Measurements from ENCODE around the gene ALKBH3. TPM values are rescaled to one million over a fixed set of nuclear protein-coding genes. Genes with fewer than 3 reads are reported as not detected.

The ALKBH3 gene
- polyA plus RNA-seq, 1 donor (not counting 4 experiments of a cell fraction or from before 2014, with no cell fraction given), result 42.4 TPM

- H3K36me3 ChIP-seq (ENCODE audit: control insufficient read depth in 2 of 2, extremely low read depth in 1 of 2, insufficient read depth in 2 of 2, low read length in 2 of 2), result no peaks in the 10 kb centered on the region
- H3K79me2 ChIP-seq (ENCODE audit: control insufficient read depth, insufficient read depth, low read length), result no peaks in the 10 kb centered on the region
- TF ChIP-seq EZH2 (IDR thresholded peaks at IDR 0.05; ENCODE audit: low read length), result no peak
- no peak for TF ChIP-seq CTCF (optimal IDR thresholded peaks at IDR 0.05 in 1 of 3, IDR thresholded peaks at IDR 0.05 in 1 of 3, conservative IDR thresholded peaks at IDR 0.05 in 1 of 3; ENCODE audit: extremely low read depth in 1 of 3, insufficient read depth in 2 of 3, low read length in 3 of 3)
- no peak overlapping the region for H3K4me3 ChIP-seq (ENCODE audit: control insufficient read depth in 2 of 3, extremely low read depth in 1 of 3, insufficient read depth in 2 of 3, low read depth in 1 of 3, low read length in 3 of 3)
- dilution Hi-C loops (cut with MboI; ENCODE audit: extremely low pct_ligation_motif_present, low sequenced_read_pairs), result no loop called here
- FAIRE-seq, result no peak
- DNase-seq (ENCODE audit: low read depth, low spot score), result no peak
- H2AFZ ChIP-seq (ENCODE audit: control insufficient read depth, low read length), result no peak overlapping the region
- H3K4me2 ChIP-seq (ENCODE audit: control insufficient read depth, extremely low read depth, insufficient read depth, low read depth, low read length), result no peak overlapping the region
- H3K27me3 ChIP-seq (ENCODE audit: control insufficient read depth, extremely low read depth, insufficient read depth, low read length), result peaks cover 13% of the 10 kb centered on the region
- H4K20me1 ChIP-seq (ENCODE audit: control insufficient read depth, extremely low read depth, insufficient read depth, low read length), result no peaks in the 10 kb centered on the region
- no peak overlapping the region for H3K9ac ChIP-seq (ENCODE audit: control insufficient read depth, extremely low read depth, insufficient read depth, low read length)
- no peaks in the 10 kb centered on the region for H3K9me1 ChIP-seq (ENCODE audit: control insufficient read depth, extremely low read depth, insufficient read depth, low read length)
- H3K9me3 ChIP-seq (ENCODE audit: control insufficient read depth, low read depth, low read length), result no peaks in the 10 kb centered on the region
- H3K4me1 ChIP-seq (ENCODE audit: control insufficient read depth, extremely low read depth, insufficient read depth, low read length), result no peaks in the 10 kb centered on the region
- H3K27ac ChIP-seq (ENCODE audit: control insufficient read depth, insufficient read depth, low read length), result no peak overlapping the region
Measured at GRCh38 chr11:43931717-43932039, 51.0 kb downstream of the ALKBH3 start.

- no peaks in the 10 kb centered on the region for H3K36me3 ChIP-seq (ENCODE audit: control insufficient read depth in 2 of 2, extremely low read depth in 1 of 2, insufficient read depth in 2 of 2, low read length in 2 of 2)
Measured at GRCh38 chr11:43933226-43933607, 52.6 kb downstream of the ALKBH3 start.

More at GRCh38 chr11:43933226-43933607, 52.6 kb downstream of the ALKBH3 start:
- Histone ChIP-seq H3K27ac (ENCODE audit: control insufficient read depth, insufficient read depth, low read length) (no peak overlapping the region), H3K4me3 (ENCODE audit: control insufficient read depth in 2 of 3, extremely low read depth in 1 of 3, insufficient read depth in 2 of 3, low read depth in 1 of 3, low read length in 3 of 3) (no peak overlapping the region), H3K4me1 (ENCODE audit: control insufficient read depth, extremely low read depth, insufficient read depth, low read length) (peaks cover 9% of the 10 kb centered on the region), H3K27me3 (ENCODE audit: control insufficient read depth, extremely low read depth, insufficient read depth, low read length) (peaks cover 13% of the 10 kb centered on the region), H3K9me3 (ENCODE audit: control insufficient read depth, low read depth, low read length) (no peaks in the 10 kb centered on the region), H3K9ac (ENCODE audit: control insufficient read depth, extremely low read depth, insufficient read depth, low read length) (no peak overlapping the region), H3K4me2 (ENCODE audit: control insufficient read depth, extremely low read depth, insufficient read depth, low read depth, low read length) (no peak overlapping the region), H4K20me1 (ENCODE audit: control insufficient read depth, extremely low read depth, insufficient read depth, low read length) (no peaks in the 10 kb centered on the region), H3K9me1 (ENCODE audit: control insufficient read depth, extremely low read depth, insufficient read depth, low read length) (no peaks in the 10 kb centered on the region), H2AFZ (ENCODE audit: control insufficient read depth, low read length) (no peak overlapping the region), H3K79me2 (ENCODE audit: control insufficient read depth, insufficient read depth, low read length) (no peaks in the 10 kb centered on the region)
- dilution Hi-C loops (cut with MboI; ENCODE audit: extremely low pct_ligation_motif_present, low sequenced_read_pairs), result no loop called here
- no peak for FAIRE-seq
- no peak for DNase-seq (ENCODE audit: low read depth, low spot score)
- TF ChIP-seq EZH2 (IDR thresholded peaks at IDR 0.05; ENCODE audit: low read length) (no peak), CTCF (optimal IDR thresholded peaks at IDR 0.05 in 1 of 3, IDR thresholded peaks at IDR 0.05 in 1 of 3, conservative IDR thresholded peaks at IDR 0.05 in 1 of 3; ENCODE audit: extremely low read depth in 1 of 3, insufficient read depth in 2 of 3, low read length in 3 of 3) (no peak)
